HepG2 (cell line): ENCODE data around the gene NOL4L. TPM values are rescaled to one million over a fixed set of nuclear protein-coding genes. Genes with fewer than 3 reads are reported as not detected.
A peak's percentile ranks its signal among the peaks of the same experiment; 100 is the strongest.

ENCODE experiments used
- ATF6 ChIP-seq: sonication (generic); formaldehyde crosslinking; conservative IDR thresholded peaks from 2 replicates; pipeline ENCODE4 v1.4.0; 2020; ENCODE audit warnings: missing genetic modification reagents
- HDAC2 ChIP-seq: sonication (generic); formaldehyde crosslinking; IDR thresholded peaks from 2 replicates; pipeline ENCODE4 v1.4.0; 2020; ENCODE audit warnings: missing genetic modification reagents
- HNRNPLL ChIP-seq: fragments of 200-400 bp; formaldehyde crosslinking; IDR thresholded peaks from 2 replicates; pipeline ENCODE4 v1.6.1; 2017; ENCODE audit warnings: mild to moderate bottlenecking, low read depth, low read length; ENCODE audit not compliant: poor library complexity, severe bottlenecking
- IKZF4 ChIP-seq: sonication (generic); formaldehyde crosslinking; IDR thresholded peaks from 2 replicates; pipeline ENCODE4 v1.5.1; 2020; ENCODE audit warnings: borderline replicate concordance, mild to moderate bottlenecking, low read depth, missing genetic modification reagents; ENCODE audit errors: not compliant biosample characterization
- NR1H2 ChIP-seq: sonication (generic); formaldehyde crosslinking; IDR thresholded peaks from 2 replicates; pipeline ENCODE4 v1.8.1; 2022; ENCODE audit warnings: low read depth, missing genetic modification reagents, borderline replicate concordance
- RFXANK ChIP-seq: IDR thresholded peaks from 2 replicates; pipeline ENCODE4 v1.6.1; 2016
- STAT6 ChIP-seq: sonication (generic); formaldehyde crosslinking; IDR thresholded peaks from 2 replicates; pipeline ENCODE4 v1.4.0; 2020; ENCODE audit warnings: missing genetic modification reagents, mild to moderate bottlenecking, borderline replicate concordance
- TBX3 ChIP-seq: fragments of 450-650 bp; IDR thresholded peaks from 2 replicates; pipeline ENCODE4 v1.6.1; 2017; ENCODE audit warnings: antibody characterized with exemption, mild to moderate bottlenecking, inconsistent platforms, borderline replicate concordance
- ZBTB39 ChIP-seq: sonication (generic); formaldehyde crosslinking; IDR thresholded peaks from 2 replicates; pipeline ENCODE4 v1.5.0; 2020; ENCODE audit warnings: missing genetic modification reagents
- ZBTB42 ChIP-seq: sonication (generic); formaldehyde crosslinking; IDR thresholded peaks from 2 replicates; pipeline ENCODE4 v1.5.0; 2020; ENCODE audit warnings: mild to moderate bottlenecking, missing genetic modification reagents
- ZFP36L2 ChIP-seq: sonication (generic); formaldehyde crosslinking; IDR thresholded peaks from 2 replicates; pipeline ENCODE4 v1.4.0; 2020; ENCODE audit warnings: missing genetic modification reagents
- ZNF687 ChIP-seq: sonication (generic); formaldehyde crosslinking; IDR thresholded peaks from 2 replicates; pipeline ENCODE4 v1.5.1; 2020; ENCODE audit warnings: mild to moderate bottlenecking, missing genetic modification reagents, moderate library complexity
- ZXDC ChIP-seq: sonication (generic); formaldehyde crosslinking; IDR thresholded peaks from 2 replicates; pipeline ENCODE4 v1.5.0; 2020; ENCODE audit warnings: mild to moderate bottlenecking, missing genetic modification reagents
- polyA plus RNA-seq, 8 experiments: library from polyadenylated mRNA; depleted of rRNA in 3 of 8; stranded (reverse) in 7 of 8; unstranded in 1 of 8; fragments of >200 nt; fragmentation: Illumina TruSeq in 4 of 8; extraction: Trizol in 4 of 8; gene quantifications; 2 replicates each; pipeline versions ENCODE4 v1.2.1 to v1.2.3, GENCODE V29; 2011 to 2016; ENCODE audit warnings: low read depth in 4 of 8, missing spikeins in 1 of 8, mixed read lengths in 1 of 8; ENCODE audit not compliant: insufficient read depth in 1 of 8
- total RNA-seq, 5 experiments: library from RNA; depleted of rRNA; stranded (reverse); fragments of >200 nt; fragmentation: Illumina TruSeq; extraction: Trizol; gene quantifications; 2 replicates each; pipeline ENCODE4 v1.2.3, GENCODE V29; 2016; ENCODE audit warnings: low read depth in 1 of 5

NOL4L gene
- total and polyA plus RNA-seq, 2 of the 13 experiments (the other 11 are each of a cell fraction or from before 2014, with no cell fraction given) = 16.6 to 35.4 TPM

GRCh38 chr20:32539817-32540675, 45.1 kb downstream of the NOL4L start (continued):
- TF ChIP-seq STAT6 (CRISPR knock-in tag) = no peak; the same call in 1 of the 2 replicates
- peak; percentile 89; the same call in 1 of the 2 replicates for TF ChIP-seq ZBTB39 (CRISPR knock-in tag)
- TF ChIP-seq ZFP36L2 (CRISPR knock-in tag) = no peak
- TF ChIP-seq RFXANK = no peak
- TF ChIP-seq HDAC2 (CRISPR knock-in tag) = peak; percentile 92
- no peak for TF ChIP-seq HNRNPLL
- peak; percentile 98 for TF ChIP-seq ZBTB42 (CRISPR knock-in tag)
- TF ChIP-seq ATF6 (CRISPR knock-in tag) = no peak
- peak; percentile 84 for TF ChIP-seq IKZF4
- TF ChIP-seq ZNF687 = peak; percentile 99
- TF ChIP-seq TBX3 = peak; percentile 53; the same call in 1 of the 2 replicates
- no peak; the same call in 1 of the 2 replicates for TF ChIP-seq NR1H2 (CRISPR knock-in tag)
- TF ChIP-seq ZXDC (CRISPR knock-in tag) = peak; percentile 90
